Parietal lobe (tissue), 1 donor: ENCODE measurements around the gene SCO2. TPM values are rescaled to one million over a fixed set of nuclear protein-coding genes. Genes with fewer than 3 reads are reported as not detected.

Source experiments
- total RNA-seq: library from RNA; depleted of rRNA; stranded (reverse); fragments of >200 nt; gene quantifications from one replicate; pipeline ENCODE4 v1.2.3, GENCODE V29; 2014

The SCO2 gene
- 1.3 TPM for total RNA-seq

GRCh38 chr22:50525104-50525857 lies at the start of gene SCO2:
Gene SCO2, minus strand, starts transcription at chr22:50525598. Its CDS starts 1,187 bp downstream, at chr22:50524411.

DNA sequence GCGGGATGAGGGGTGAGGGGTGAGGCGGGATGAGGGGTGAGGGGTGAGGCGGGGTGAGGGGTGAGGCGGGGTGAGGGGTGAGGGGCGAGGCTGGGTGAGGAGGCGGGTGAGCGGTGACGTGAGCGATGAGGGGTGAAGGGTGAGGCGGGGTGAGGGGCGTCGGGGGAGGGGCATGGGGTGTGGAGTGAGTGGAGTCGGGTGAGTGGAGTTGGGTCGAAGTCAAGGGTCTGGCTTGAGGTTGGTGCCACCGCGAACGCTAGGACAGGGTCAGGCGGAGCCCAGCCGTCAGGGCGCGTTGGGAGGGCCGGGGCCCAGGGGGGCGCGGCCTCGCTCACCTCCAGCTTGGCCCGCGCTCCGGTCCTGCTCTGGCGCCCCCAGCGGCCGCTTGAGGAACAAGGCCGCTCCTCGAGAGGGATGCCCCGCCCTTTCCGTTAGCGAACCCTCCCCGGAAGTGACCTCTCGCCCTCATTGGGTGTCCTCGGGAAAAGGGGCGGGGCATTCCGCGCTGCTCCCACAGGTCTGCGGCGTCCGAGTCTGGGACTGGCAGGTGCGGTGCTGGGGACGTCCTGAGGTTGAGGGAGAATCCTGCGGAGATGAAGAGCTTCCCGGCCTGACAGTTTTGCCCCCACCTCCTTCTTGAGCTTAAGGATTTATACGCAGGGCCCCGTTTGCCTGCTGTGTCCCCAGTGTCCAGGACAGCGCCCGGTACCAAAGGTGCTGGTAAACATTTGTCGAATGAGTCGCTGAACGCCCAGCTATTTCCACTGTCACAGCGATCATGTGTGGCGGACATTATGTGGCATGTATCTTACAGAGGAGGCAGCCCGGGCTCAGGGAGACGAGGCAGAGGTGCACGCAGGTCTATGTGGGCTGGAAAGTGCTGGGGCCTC lies 37.4 kb upstream of the SCO2 start, which contains the start of gene SYCE3:
SYCE3 (minus strand) TSS at position 397 of the 890 bp plus-strand sequence. CDS start 6,514 bp downstream, outside the sequence.

GRCh38 chr22:50545522-50546325 lies 20.3 kb upstream of the SCO2 start, which contains the start of gene KLHDC7B:
Gene KLHDC7B, plus strand, starts transcription at chr22:50545899. Its CDS starts 345 bp downstream, at chr22:50546244.

GRCh38 chr22:50529897-50530579 lies 4.6 kb upstream of the SCO2 start, which contains the start of gene TYMP:
Gene TYMP, minus strand, starts transcription at chr22:50530012. Its CDS starts 303 bp downstream, at chr22:50529709.

DNA sequence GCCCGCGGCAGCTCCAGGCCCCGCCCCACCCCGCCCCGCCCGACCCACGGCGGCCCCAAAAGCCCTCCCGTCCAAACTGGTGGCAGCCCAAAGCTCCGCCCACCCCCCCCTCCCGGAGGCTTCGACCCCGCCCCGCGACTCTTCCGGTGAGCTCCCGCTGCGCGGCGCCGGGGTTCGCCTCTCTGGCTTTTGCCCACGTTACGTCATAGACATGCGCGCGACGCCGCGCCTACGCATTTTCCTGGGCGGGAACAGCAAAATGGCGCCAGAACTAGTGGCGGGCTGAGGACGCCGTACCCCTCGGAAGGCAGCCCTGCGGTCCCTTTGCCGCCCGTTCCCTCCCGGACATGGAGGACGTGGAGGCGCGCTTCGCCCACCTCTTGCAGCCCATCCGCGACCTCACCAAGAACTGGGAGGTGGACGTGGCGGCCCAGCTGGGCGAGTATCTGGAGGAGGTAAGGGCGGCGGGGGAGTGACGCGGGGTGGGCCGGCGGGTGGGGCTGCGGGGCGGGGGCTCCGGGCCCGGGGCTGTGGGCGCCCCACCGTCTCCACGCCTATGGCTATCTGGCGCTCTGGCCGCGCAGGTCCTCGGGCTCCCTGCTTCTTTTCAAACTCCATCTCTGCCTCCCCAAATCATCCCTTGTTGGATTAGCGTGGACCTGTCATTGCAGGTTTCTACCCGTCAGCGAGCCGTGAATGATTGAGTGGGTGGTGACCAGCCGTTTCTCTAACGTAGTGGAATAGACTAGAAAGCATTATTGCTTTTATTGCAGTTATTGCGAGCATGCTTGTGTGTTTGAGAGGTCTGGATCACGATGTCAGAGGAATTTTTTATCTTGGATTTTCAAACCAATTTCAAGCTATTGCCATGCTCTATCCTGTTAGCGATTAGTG lies 17.2 kb downstream of the SCO2 start, which contains the start of gene NCAPH2:
NCAPH2 (plus strand) TSS at position 234 of the 894 bp plus-strand sequence; CDS start at position 348, 114 bp downstream.

GRCh38 chr22:50507421-50507990 lies 17.9 kb downstream of the SCO2 start, which contains the start of gene LMF2:
Gene LMF2, minus strand, starts transcription at chr22:50507702. Its CDS starts 27 bp downstream, at chr22:50507675.

DNA sequence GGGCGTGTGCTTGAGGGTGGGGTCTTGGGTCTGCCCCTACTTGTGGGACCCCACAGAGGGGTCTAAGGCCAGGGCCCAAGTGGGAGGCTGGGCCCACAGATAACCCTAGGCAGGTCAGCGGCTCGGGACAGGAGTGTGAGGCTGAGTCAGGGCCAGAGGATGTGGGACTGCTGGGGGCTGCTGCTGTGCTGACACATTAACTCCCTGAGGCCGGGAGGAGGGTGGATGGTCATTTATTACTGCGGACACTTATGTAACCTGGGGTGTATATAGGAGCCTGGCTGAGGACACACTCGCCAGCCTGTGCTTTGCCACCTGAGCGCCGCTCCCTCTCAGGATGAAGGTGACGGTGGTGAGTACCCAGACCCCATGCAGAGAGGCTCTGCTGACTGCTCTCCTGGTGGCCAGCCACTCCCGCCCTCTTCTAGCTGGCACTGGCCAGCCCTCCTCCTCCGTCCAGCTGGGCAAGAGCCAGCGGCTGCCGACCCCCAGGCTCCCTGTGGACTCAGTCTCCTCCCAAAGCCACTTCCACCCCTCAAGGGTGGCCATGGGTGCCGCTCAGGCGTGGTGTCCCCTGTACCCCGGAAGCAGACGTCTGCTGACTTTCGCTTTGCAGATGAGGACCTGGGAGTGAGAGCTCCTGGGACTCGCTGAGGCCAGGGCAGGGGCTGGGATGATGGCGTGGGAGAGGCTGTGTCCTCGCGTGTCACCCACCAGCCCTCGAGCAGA lies 38.7 kb downstream of the SCO2 start, which contains the start of gene MIOX:
MIOX (plus strand) TSS at position 299 of the 729 bp plus-strand sequence; CDS start at position 338, 39 bp downstream.

GRCh38 chr22:50481440-50482106 lies 43.8 kb downstream of the SCO2 start, which contains the start of gene ADM2:
Gene ADM2, plus strand, starts transcription at chr22:50481543. Its CDS starts 305 bp downstream, at chr22:50481848.

DNA sequence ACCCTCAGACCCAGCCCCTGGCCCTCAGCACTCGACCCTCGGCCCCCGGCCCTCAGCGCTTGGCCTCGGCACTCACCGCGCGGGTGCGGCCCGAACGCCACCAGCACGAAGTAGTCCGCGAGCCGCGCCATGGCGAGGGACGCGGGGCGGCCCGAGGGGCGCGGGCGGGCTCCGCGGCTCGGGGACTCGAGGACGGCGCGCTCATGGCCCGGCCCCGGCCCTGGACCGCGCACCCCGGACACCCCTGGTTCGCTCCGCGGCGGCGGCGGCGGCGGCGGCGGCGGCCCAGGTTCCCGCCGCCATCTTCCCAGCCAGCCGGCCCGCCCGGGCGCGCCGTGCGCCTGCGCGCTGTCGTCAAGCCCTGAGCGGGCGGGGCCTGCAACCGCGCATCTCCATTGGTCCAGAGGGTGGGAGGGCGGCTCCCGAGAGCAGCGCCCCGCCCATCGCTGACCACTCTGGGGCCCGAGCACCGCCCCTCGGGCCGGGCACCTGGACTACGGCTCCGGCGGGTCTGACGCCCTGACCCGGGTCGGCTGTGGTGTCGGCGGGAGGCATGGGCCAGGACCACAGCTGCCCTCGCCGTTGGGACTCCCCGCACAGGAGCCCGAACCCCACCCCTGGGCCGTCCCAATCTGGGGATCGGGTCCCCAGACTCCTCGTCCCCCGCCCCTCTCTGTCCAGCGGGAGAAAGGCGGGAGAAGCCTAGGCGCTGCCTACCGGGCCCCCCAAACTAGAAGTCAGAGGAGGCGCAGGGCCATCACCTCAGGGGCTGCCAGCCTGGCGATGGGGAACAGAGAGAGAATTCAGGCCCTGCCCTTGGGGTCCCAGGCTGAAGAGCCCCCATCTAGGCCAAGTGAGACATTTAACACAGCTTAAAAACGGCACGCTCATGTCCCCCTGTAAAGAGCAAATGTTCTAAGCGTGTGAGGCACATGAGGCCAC lies 50.4 kb downstream of the SCO2 start, which contains the start of gene SBF1:
SBF1 (minus strand) TSS at position 326 of the 942 bp plus-strand sequence; CDS start at position 131, 195 bp downstream.

Other genes with a start within 250 kb of the SCO2 start
- gene PLXNB2, start 218.0 kb downstream of the SCO2 start, total RNA-seq = 87.6 TPM
- 26.0 TPM for gene DENND6B, start 198.6 kb downstream of the SCO2 start, total RNA-seq
- gene PPP6R2, start 182.3 kb downstream of the SCO2 start, total RNA-seq = 98.9 TPM
- gene SBF1, start 50.6 kb downstream of the SCO2 start, total RNA-seq = 131 TPM
- under 0.01 TPM for gene ADM2, start 44.1 kb downstream of the SCO2 start, total RNA-seq
- not detected for gene MIOX, start 38.7 kb downstream of the SCO2 start, total RNA-seq
- 22.2 TPM for gene LMF2, start 17.9 kb downstream of the SCO2 start, total RNA-seq
- 59.2 TPM for gene NCAPH2, start 17.4 kb downstream of the SCO2 start, total RNA-seq
- gene TYMP, start 4.4 kb upstream of the SCO2 start, total RNA-seq = 1.3 TPM
- gene KLHDC7B, start 20.3 kb upstream of the SCO2 start, total RNA-seq = not detected
- gene SYCE3, start 37.3 kb upstream of the SCO2 start, total RNA-seq = not detected
- gene CPT1B, start 52.8 kb upstream of the SCO2 start, total RNA-seq = 18.2 TPM
- gene CHKB, start 57.3 kb upstream of the SCO2 start, total RNA-seq = 46.6 TPM
- 70.4 TPM for gene MAPK8IP2, start 75.2 kb upstream of the SCO2 start, total RNA-seq
- gene ARSA, start 102.6 kb upstream of the SCO2 start, total RNA-seq = 8.1 TPM
- gene SHANK3, start 147.2 kb upstream of the SCO2 start, total RNA-seq = 9.7 TPM
- not detected for gene ACR, start 212.6 kb upstream of the SCO2 start, total RNA-seq